ENCODE measurements around the gene KIF4A. TPM values are rescaled to one million over a fixed set of nuclear protein-coding genes. Genes with fewer than 3 reads are reported as not detected.

KIF4A gene
- total RNA-seq, 4 donors from 2014 or later: under 0.01 to 11.1 TPM; not detected in 2

DNA sequence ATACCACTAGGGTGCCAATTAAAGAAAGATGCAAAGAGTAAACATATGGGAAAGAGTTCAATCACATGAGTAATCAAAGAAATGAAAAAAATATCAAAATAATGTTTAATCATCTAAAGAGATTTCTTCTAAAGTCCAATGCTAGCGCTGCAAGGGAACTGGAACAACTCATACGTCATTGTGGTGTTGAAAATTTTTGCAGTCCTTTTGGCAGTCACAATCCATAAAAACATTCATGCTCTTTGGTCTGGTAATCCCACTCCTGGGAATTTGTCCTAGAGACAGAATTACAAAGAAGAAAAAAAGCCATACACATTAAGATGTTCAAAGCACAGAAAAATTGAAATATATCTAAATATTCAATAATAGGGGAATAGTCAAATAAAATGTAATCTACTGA lies 34.5 kb upstream of the KIF4A start:
- Histone ChIP-seq H3K9me3 (no peaks in the 10 kb centered on the region), H3K4me1 (no peaks in the 10 kb centered on the region), H3K36me3 (no peaks in the 10 kb centered on the region), H3K4me3 (no peak overlapping the region), H3K27ac (no peak overlapping the region), H3K27me3 (peaks cover 0 to 5% of the 10 kb centered on the region in 2 donors)
- intact Hi-C loops (cut with DNase I; ENCODE audit: low total_unique reads): no loop called here
- no peak for DNase-seq
- TF ChIP-seq POLR2A (IDR thresholded peaks at IDR 0.05): no peak

DNA sequence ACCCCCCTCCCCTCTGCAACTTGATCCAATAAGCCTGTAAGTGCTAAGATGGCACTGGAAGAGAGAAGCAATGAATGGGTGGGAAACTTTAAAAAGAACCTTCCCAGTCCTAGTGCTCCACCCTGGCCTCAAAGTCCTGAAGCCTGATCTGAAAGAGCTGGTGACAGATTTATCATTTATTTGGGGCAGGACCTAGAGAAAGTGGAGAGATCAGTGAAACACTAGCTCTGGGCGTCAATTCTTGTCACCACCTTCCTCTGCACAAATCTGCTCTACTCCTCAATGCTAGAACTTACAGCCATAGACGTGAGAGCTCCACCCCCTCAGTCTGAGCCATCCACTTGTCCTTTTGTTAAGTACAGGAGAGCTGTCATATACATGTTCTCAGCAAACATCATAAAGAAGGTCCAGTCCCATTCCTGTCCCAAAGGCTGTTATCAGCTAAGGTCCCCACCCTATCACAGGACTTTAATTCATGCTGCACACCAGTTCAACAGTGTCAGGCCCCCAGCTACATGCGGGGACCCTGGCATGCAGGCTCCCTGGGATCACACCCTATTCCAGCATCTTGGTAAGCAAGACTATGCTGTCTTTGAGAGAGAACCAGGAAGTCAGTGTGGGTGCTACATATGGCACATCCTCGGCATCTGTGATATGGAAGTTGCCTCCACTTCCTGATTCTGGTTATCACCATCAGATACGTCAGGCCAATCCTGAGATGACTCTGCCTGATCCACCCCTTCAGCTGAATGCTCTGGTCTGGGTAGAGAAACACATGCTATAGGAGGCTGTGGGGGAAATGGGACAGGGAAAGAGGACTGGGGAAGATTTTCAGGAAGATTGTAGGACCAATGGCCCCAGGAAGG lies 32.2 kb upstream of the KIF4A start:
- H3K4me1 ChIP-seq: no peaks in the 10 kb centered on the region
- TF ChIP-seq POLR2A (IDR thresholded peaks at IDR 0.05): no peak
- TF ChIP-seq, protein P1, sequence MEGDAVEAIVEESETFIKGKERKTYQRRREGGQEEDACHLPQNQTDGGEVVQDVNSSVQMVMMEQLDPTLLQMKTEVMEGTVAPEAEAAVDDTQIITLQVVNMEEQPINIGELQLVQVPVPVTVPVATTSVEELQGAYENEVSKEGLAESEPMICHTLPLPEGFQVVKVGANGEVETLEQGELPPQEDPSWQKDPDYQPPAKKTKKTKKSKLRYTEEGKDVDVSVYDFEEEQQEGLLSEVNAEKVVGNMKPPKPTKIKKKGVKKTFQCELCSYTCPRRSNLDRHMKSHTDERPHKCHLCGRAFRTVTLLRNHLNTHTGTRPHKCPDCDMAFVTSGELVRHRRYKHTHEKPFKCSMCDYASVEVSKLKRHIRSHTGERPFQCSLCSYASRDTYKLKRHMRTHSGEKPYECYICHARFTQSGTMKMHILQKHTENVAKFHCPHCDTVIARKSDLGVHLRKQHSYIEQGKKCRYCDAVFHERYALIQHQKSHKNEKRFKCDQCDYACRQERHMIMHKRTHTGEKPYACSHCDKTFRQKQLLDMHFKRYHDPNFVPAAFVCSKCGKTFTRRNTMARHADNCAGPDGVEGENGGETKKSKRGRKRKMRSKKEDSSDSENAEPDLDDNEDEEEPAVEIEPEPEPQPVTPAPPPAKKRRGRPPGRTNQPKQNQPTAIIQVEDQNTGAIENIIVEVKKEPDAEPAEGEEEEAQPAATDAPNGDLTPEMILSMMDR (IDR thresholded peaks at IDR 0.05): no peak
- intact Hi-C loops (cut with DNase I; ENCODE audit: low total_unique reads): no loop called here
- peaks cover 0 to 5% of the 10 kb centered on the region in 2 donors for H3K27me3 ChIP-seq
- no peak overlapping the region for H3K27ac ChIP-seq
- no peak overlapping the region for H3K4me3 ChIP-seq
- no peaks in the 10 kb centered on the region for H3K9me3 ChIP-seq
- DNase-seq: no peak
- H3K36me3 ChIP-seq: no peaks in the 10 kb centered on the region

DNA sequence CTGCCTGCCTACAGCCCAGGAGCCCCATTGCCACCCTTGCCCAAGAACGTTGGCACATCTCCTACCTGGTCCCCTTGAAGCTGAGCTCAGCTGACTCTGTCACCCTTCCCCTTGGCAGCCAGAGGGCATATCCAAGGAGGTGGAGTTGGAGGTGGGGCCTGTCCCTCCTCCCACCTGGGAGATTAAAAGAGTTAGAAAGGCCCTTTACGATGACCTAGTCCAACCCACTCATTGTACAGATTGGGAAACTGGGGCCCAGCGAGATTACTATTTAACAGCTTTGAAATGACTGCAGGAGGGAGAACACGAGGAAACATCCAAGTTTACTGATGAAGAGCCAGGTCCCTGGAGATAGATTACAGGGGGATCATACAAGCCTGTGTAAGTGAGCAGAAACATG lies 29.8 kb upstream of the KIF4A start, which contains the start of gene P2RY4:
TSS of gene P2RY4 (minus strand) at position 101 of the 400 bp plus-strand sequence. CDS start 580 bp downstream, outside the sequence.
- intact Hi-C loops (cut with DNase I; ENCODE audit: low total_unique reads): no loop called here
- no peak within 1 kb of the TSS for H3K4me3 ChIP-seq
- TF ChIP-seq POLR2A (IDR thresholded peaks at IDR 0.05): no peak
- TF ChIP-seq, protein P1 (IDR thresholded peaks at IDR 0.05): no peak

DNA sequence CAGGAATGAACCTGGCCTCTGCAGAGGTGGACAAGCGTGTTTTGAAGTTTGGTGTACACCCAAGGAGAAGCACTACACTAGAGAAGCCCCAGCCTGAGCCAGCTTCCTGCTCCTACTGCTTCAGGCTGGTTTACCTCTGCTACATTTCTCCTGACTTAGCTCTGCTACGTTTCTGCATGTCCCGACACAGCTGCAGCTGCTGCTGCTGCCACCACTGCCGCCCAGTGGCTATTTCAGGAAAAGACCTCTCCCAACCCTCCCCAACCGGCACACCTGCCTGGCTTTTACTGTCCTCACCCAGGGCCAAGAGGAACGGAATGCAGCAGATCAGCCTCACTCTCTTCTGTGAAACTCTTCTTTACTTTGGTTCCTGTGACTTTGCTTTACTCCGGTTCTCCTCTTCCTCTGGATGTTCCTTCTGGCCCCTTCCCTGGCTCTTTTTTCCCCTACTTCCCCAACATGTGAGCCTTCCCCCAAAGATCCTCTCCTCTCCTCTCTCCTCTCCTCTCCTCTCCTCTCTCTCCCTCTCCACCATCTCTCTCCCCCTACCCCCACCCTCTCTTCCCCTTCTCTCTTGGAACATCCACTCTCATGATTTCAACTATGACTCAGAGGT lies 26.8 kb upstream of the KIF4A start:
- DNase-seq: no peak
- no peaks in the 10 kb centered on the region for H3K4me1 ChIP-seq
- intact Hi-C loops (cut with DNase I; ENCODE audit: low total_unique reads): no loop called here
- no peaks in the 10 kb centered on the region for H3K9me3 ChIP-seq
- no peak overlapping the region for H3K4me3 ChIP-seq
- no peak overlapping the region for H3K27ac ChIP-seq
- H3K27me3 ChIP-seq: no peaks in the 10 kb centered on the region
- TF ChIP-seq, protein P1 (IDR thresholded peaks at IDR 0.05): peak in 1 of 4 experiments; percentile 16
- TF ChIP-seq POLR2A (IDR thresholded peaks at IDR 0.05): no peak
- no peaks in the 10 kb centered on the region for H3K36me3 ChIP-seq

More for the DNA sequence above, 29.8 kb upstream of the KIF4A start, which contains the start of gene P2RY4:
- Histone ChIP-seq H3K27ac (no peak within 1 kb of the TSS), H3K27me3 (no peaks in the 10 kb centered on the region), H3K36me3 (no peaks in the 10 kb centered on the region), H3K4me1 (no peaks in the 10 kb centered on the region), H3K9me3 (no peaks in the 10 kb centered on the region)
- DNase-seq: no peak

DNA sequence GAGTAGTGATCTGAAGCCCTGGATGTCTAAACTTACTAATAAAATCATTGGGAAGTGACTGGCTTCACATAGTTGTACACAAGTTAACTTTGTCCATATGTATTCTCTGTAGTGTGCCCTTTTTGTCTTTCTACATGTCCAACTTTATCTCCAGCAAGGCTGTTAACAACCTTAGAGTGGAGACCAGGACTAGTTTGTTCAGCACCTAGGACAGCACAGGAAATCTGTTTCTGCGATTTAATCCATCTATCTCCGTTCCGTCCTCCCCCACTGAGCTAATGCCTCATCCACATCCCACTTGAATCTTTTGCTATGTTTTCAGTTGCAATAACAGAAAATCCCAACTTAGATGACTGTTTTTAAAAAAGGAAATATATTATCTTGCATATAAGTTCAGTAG lies 25.1 kb upstream of the KIF4A start:
- intact Hi-C loops (cut with DNase I; ENCODE audit: low total_unique reads): no loop called here
- Histone ChIP-seq H3K36me3 (no peaks in the 10 kb centered on the region), H3K27me3 (no peaks in the 10 kb centered on the region), H3K4me1 (no peaks in the 10 kb centered on the region), H3K9me3 (no peaks in the 10 kb centered on the region), H3K27ac (no peak overlapping the region), H3K4me3 (no peak overlapping the region)
- DNase-seq: no peak
- TF ChIP-seq POLR2A (IDR thresholded peaks at IDR 0.05): no peak
- TF ChIP-seq, protein P1 (IDR thresholded peaks at IDR 0.05): no peak

All from uterus (tissue), 4 donors.